ENCODE results near the gene C7. TPM values are rescaled to one million over a fixed set of nuclear protein-coding genes. Genes with fewer than 3 reads are reported as not detected.
"Not testable (repeated sequence)": the region's sequence is repeated elsewhere in the genome, so short reads cannot be mapped to it uniquely, and the experiment has no call there.

Gene C7
- not detected in 2 replicates for total RNA-seq (2014; rRNA removed; shearing (Covaris generic))

DNA sequence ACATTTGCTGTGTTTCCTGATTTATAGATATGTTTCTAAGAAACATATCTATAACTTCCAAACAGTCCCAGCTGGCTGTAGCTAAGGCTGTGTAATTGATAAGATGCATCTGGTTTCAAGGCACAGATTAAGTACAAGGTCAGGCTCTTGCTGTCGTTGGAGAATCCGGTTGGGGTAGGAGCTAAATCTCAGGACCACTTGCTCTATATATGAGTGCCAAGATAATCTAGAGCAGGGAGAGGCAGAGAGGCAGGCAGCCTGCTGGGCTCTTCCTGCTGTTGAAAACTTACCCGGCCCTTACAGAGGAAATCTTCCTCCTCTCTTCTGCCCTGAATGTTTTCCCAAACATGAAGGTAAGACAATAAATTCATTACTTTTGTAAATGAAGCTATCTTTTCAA, at the start of gene C7:
C7 (plus strand) TSS at position 234 of the 400 bp plus-strand sequence; CDS start at position 348, 114 bp downstream.
- no peak for DNase-seq (ENCODE audit: low spot score)

DNA sequence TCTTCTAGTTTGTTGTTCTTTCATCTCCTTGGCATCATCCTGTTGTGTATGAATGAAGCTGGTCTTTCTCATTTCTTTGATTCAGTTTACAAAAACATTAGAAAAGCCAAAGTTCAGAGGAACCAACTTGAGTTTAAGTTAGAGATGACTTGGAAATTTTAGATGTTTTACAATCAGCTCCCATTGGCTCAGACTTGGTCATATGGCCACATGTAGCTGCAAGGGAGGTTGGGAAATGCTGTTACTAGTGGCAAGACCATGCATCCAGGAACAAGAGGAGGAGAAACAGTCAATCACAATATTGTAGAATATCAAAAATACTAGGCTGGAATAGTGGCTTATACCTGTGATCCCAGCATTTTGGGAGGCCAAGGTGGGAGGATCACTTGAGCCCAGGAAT, 48.6 kb upstream of the C7 start:
- DNase-seq (ENCODE audit: low spot score) = no peak

DNA sequence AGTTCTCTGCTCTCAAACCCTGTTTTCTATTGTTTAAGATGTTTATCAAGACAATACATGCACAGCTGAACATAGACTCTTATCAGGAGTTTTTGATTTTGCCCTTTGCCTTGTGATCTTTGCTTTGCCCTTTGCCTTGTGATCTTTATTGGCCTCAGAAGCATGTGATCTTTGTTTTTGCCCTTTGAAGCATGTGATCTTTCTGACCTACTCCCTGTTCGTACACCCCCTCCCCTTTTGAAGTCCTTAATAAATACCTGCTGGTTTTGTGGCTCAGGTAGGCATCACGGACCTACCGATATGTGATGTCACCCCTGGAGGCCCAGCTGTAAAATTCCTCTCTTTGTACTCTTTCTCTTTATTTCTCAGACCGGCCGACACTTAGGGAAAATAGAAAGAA, 44.3 kb upstream of the C7 start:
- DNase-seq (ENCODE audit: low spot score) = not testable (repeated sequence)

DNA sequence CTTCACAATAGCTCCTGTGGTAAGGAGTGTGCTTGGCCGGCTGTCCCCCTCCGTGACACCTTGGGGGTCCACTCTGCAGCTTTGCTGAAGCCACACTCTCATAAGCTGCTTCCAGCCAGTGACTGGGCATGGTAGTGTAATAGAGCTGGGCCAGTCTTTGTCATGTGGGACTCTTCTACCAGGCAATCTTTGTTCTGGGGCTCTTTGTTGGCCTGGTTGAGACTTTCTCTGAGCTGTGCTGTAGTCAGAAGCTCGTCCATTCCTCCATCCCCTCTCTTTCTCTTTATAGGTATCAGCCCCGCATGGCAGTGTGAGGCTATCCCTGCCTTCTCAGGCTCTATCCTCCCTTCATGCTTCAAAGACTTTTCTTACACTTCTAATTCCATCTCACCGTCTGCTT, 42.5 kb upstream of the C7 start:
- no peak for DNase-seq (ENCODE audit: low spot score)

DNA sequence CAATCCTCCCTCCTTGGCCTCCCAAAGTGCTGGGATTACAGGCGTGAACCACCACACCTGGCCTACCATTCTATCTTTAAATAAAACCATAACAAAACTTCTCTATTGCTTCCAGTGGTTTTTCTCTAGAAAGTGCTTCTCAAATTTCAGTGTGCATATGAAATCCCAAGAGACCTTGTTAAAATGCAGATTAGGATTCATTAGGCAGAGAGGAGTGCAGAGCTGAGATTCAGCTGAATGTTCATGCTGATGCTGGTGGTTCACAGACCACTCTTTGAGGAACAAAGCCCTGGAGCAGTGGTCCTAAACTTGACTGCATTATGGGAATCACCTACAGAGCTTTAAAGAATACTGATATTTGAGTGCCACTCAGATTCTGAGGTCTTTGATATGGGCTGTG, 39.9 kb upstream of the C7 start:
- DNase-seq (ENCODE audit: low spot score) = no peak

DNA sequence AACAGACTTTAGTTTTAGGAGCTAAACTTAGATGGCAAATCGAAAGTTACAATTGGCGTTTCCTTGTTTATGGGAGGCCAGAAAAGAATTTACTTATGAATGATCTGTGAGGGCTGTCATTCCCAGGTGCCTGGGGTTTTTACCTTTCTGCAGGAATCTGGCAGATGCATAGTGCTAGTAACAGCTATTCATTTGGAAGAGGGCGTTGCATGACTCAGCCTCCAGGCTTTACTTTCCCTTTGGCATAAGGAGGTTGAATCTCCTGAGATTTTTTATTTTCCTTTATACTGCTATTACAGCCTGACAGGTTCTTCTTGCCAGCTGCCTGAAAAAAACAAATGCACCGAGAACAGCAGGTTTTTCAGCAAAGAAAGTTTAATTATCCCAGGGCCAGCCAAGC, 38.1 kb upstream of the C7 start:
- peak; percentile 13 for DNase-seq (ENCODE audit: low spot score)

DNA sequence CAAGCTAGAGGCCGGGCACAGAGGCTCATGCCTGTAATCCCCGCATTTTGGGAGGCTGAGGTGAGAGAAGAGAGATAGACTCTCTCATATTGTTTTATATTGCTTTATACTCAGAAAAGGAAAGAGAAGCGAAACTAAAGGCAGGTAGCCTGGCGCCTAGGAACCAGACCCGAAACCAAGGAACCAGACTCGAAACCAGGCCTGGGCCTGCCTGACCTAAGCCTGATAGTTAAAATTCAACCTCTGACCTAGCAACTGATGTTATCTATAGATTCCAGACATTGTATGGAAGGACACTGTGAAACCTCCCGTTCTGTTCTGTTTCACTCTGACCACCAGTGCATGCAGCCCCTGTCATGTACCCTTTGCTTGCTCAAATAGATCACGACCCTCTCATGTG, 37.0 kb upstream of the C7 start:
- DNase-seq (ENCODE audit: low spot score) = not testable (repeated sequence)

DNA sequence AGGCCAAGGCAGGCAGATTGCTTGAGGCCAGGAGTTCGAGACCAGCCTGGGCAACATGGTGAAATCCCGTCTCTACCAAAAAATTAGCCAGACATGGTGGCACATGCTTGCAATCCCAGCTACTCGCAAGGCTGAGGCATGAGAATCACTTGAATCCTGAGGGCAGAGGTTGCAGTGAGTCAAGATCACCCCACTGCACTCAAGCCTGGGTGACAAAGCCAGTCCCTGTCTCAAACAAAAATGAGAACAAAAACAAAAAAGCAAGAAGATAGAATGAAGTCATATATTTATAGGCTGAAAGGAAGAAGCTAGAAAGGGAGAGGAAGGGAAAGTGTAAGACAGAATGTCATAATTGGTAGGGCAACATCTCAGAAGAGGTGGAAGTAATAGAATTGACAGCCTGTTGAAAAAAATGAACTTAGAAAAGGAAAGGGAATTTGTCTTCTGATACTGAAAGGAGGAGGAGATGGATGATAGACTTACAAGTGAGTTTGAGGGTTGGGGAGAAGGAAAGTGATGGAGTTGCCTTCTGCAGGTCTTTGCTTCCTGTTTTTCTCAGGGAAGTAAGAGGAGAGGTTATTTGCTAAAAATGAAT, 35.9 kb upstream of the C7 start:
- DNase-seq (ENCODE audit: low spot score) = no peak

DNA sequence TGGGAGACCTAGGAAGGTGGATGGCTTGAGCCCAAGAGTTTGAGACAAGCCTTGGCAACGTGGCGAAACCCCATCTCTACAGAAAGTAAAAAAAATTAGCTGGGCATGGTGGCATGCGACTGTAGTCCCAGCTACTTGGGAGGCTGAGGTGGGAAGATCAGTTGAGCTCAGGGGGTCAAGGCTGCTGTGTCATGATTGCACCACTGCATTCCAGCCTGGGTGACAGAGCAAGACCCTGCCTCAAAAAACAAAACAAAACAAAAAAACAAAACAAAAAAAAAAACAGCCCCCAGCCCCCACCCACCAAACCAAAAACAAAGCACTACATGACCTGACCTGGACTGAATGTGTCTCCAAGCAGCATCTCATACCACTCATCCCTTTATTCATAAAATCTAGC, 33.3 kb upstream of the C7 start:
- DNase-seq (ENCODE audit: low spot score) = no peak

DNA sequence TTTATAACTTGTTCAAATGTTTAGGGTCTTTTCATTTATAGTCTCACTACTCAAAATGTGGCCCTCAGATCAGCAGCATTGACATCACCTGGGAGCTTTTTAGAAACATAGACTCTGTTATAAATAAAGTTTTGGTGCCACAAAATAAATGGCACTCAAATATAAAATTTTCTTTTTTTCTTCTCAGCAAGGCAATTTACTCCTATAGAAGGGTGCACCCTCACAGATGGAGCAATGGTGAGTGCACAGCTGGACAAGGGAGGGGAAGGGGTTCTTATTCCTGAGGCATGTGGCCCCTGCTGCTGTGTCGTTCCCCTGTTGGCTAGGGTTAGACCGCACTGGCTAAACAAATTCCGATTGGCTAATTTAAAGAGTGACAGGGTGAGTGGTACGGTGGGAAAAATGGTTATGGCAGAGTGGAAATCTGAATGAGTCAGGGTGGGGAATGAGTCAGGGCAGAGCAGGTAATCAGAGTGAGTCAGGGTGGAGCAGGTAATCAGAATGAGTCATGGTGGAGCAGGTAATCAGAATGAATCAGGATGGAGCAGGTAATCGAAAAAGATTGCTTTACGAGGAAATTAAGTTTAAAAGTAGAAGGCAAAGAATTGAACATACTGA, 31.8 kb upstream of the C7 start:
- no peak for DNase-seq (ENCODE audit: low spot score)

DNA sequence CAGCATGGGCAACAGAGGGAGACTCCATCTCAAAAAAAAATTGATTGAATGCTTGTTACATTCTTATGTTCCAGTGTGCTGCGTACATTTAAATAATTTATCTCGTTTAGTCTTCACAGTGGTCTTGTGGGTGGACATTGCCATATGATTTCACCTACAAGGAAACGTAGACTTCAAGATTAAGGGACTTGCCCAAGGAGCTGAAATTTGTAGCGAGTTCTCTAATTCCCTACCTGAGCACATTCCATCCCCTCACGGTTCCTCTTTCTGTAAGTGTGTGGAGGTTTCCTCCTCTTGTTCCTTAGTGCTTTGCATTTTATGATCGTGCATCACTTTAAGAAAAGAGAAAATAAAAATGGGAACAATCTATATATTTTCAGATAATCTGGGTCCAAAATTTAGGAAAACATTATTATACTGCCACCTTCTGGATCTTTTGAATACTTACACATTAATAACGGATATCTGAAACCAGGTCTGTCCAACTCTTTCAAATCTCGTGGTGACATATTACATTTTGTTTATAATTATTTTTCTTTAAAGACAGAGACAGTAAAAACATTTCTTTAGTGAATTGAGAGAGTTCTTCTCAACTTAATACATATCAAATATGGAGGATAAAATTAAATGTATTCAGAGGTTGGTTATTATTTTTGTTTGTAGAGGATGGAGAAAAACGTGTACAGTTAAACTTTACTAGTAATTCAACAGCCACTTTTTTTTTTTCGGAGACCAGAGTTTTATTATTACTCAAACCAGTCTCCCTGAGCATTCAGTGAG, 29.9 kb upstream of the C7 start:
- peak; percentile 18 for DNase-seq (ENCODE audit: low spot score)

DNA sequence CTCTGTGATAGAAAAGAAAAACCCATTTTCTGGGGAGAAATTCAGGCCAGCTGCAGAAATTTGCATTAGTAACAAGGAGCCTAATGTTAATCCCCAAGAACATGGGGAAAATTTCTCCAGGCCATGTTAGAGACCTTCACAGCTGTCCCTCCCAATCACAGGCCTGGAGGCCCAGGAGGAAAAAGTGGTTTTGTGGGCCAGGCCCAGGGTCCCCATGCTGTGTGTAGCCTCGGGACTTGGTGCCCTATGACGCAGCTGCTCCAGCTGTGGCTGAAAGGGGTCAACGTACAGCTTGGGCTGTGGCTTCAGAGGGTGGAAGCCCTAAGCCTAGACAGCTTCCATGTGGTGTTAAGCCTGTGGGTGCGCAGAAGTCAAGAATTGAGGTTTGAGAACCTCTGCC, 27.0 kb upstream of the C7 start:
- no peak for DNase-seq (ENCODE audit: low spot score)

DNA sequence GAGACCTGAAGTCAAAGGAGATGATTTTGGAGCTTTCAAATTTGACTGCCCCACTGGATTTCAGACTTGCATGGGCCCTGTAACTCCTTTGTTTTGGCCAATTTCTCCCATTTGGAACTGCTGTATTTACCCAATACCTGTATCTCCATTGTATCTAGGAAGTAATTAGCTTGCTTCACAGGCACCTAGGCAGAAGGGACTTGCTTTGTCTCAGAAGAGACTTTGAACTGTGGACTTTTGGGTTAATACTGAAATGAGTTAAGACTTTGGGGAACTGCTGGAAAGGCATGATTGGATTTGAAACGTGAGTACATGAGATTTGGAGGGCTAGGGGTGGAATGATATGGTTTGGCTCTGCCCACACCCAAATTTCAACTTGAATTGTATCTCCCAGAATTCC, 26.2 kb upstream of the C7 start:
- DNase-seq (ENCODE audit: low spot score) = not testable (repeated sequence)

DNA sequence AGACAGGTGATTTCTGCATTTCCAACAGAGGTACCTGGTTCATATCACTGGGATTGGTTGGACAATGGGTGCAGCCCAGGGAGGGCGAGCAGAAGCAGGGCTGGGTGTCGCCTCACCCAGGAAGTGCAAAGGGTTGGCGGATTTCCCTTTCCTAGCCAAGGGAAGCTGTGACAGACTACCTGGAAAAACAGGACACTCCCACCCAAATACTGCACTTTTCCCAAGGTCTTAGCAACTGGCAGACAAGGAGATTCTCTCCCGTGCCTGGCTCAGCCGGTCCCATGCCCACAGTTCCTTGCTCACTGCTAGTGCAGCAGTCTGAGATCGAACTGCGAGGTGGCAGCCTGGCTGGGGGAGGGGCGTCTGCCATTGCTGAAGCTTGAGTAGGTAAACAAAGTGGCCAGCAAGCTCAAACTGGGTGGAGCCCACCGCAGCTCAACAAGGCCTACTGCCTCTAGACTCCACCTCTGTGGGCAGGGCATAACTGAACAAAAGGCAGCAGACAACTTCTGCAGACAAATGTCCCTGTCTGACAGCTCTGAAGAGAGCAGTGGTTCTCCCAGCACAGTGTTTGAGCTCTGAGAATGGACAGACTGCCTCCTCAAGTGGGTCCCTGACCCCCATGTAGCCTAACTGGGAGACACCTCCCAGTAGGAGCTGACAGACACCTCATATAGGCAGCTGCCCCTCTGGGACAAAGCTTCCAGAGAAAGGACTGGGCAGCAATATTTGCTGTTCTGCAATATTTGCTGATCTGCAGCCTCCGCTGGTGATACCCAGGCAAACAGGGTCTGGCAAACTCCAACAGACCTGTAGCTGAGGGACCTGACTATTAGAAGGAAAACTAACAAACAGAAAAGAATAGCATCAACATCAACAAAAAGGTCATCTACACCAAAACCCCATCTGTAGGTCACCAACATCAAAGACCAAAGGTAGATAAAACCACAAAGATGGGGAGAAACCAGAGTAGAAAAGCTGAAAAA, 13.6 kb upstream of the C7 start:
- not testable (repeated sequence) for DNase-seq (ENCODE audit: low spot score)

DNA sequence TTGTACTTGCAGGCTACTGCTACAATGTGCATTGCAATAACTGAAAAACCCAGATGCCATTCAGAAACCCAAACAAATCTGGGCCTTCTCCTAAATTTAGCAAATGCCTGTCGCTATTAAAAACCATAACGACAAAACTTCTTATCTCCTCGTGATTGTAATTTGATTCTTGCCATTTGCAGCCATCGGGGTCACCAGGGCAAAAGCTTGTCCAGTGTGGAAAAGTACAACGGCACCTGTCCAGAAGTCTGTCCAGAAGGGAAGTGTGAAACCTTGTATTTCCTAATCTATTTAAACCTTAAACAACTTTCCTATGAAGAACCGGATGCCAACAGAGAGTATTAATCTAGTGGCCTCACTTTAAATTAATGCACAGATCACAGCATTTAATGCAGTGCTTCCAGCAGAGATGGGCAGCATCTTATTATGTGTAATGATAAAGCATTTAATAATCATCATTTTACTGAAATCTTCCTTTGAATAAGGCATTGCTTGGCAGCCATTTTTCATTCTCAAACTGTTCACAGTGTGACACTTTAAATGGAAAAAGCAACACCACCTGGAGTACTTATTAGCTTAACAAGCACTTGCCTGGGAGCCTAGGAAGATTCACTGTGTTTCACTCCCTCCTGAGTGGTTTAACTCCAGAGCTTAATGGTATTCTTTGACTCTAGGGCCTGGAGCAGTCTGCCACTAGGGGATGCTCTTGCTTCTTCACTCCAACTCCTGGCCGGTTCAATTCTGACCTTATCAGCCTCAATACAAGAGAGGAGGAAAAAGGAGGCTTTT, 4.9 kb upstream of the C7 start:
- peak; percentile 79 for DNase-seq (ENCODE audit: low spot score)

DNA sequence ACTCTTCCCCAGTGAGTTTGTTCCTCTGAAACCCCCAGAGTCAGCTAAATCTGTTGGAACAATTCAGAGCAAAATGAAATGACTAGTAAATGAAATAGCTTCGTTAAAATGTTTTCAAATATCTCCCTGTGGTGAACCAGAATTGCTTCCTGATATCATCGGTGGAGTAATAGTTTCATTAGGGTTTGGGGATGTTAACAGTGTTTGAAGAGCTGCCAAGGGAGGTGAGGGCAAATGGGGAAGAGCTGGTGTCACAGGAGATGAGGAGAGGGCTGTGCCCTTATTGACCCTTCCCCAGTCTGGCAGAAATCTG, 4.3 kb upstream of the C7 start:
- DNase-seq (ENCODE audit: low spot score) = no peak

DNA sequence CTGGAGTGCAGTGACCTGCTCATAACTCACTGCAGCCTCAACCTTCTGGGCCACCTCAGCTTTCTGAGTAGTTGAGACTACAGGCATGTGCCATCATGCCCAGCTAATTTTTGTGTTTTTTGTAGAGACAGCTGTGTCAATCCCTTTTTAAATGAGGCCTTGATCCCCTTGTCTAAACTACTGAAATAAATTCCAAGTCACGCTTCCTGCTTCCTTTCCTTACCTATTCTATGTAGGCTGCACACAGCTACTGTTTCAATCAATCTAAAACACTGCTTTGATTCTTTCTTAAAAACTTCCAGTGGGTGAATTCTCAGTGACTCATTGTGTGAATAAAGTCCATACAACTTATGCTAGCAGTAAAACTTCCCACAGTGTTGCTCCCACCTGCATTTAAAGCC, 2.9 kb upstream of the C7 start:
- DNase-seq (ENCODE audit: low spot score) = peak; percentile 5

DNA sequence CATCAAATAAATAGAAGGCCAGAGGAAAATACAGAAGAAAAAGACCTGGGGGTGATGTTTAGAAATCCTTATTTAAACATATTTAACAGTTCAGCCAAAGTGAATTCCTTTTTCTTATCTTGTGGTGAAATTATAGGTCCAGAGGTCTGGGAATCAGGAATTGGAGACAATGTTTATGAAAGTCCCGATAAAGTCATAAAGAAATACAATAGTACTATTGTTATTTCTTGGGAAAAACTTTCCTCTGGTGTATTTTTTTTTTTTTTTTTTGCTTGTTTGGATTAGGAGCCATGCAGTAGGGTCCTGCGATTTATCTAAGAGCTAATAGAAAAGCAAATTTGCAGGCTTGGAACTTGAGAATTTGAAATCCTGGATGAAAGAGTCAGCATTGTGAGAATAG, 426 bp downstream of the C7 start:
- no peak for DNase-seq (ENCODE audit: low spot score)

DNA sequence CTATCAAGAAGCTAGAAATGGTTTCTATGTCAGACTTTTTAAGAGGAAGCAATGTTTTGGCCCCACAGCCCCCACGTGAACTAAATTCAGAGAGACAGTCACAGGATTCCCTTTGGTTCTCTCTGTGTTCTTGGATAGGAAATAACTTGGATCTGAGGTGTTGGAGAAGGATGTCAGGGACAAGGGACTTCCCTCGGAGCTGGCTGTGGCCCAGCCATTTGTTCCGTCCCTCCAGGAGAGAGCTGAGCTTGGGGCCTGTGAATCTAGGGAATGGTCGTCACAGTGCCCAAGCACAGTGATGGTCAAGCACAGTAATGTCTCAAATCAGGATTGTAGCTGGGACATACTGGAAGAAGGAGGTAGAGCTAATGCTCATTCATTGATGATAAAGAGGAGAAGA, 2.0 kb downstream of the C7 start:
- DNase-seq (ENCODE audit: low spot score) = no peak

DNA sequence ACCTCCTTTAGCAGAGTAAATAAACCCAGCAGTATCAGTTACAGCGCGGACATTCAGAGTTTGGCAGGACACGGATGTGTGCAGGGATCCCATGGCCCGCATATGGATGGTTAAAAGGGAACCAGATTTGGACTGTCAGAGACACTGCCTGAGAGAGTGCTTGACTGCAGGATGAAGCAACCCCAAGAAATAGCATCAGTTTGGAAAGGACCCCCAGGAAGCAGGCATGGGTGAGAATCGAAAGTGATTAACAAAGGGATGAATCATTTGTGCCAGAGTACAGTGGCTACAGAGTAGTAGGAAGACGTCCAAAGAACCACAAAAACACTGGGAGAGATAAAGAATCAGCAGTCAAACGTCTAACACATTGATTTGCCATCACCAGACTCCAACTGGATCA, 5.5 kb downstream of the C7 start:
- DNase-seq (ENCODE audit: low spot score) = peak; percentile 26

DNA sequence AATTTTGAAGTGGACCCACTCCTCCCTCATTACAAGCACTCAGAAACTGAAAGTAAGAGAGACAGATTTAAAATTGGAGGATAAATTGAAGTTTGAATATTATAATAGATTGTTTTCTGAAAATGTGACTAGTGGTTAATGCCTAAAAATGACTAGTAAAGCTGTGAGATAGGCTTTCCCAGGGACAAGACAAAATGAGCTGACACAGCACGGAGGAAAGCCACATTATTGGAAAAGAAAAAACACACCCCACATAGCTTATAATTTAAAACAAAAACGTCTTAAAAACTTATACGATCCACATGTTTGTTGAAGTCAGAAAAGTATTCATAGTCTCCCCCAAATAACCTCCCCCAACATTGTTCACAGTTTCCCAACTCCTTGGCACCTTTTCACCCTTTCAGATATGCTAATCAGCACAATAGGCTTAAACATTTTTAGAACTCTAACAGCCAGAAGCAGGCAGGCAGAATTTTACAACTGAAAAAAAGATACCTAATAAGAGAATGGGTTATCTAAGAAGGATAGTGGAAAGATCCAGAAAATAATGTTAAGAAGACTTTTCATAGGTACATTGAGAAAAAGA, 6.1 kb downstream of the C7 start:
- no peak for DNase-seq (ENCODE audit: low spot score)

All from A172 (cell line).